Thoracic aorta (tissue), 2 donors: ENCODE data around the gene RUFY3. TPM values are rescaled to one million over a fixed set of nuclear protein-coding genes. Genes with fewer than 3 reads are reported as not detected.

ENCODE experiments used
- ATAC-seq: fragments of 150-250 bp; one replicate; pipeline ENCODE4 v1.8.0; 2017; ENCODE audit warnings: low read depth; ENCODE audit not compliant: insufficient number of reproducible peaks, low FRiP score
- DNase-seq: peaks from one replicate; pipeline ENCODE4 v3.0.0-alpha.2; 2020; ENCODE audit warnings: low spot score
- H3K27ac ChIP-seq, 2 donors: fragments of 200-600 bp; sonication (generic); 1 replicate in 1 of 2; 2 replicates in 1 of 2; pipeline ENCODE4 v1.5.1; 2016; ENCODE audit warnings: mild to moderate bottlenecking in 2 of 2, moderate library complexity in 2 of 2
- H3K27me3 ChIP-seq: fragments of 200-600 bp; sonication (generic); replicated peaks from 2 replicates; pipeline ENCODE4 v1.6.0; 2016; ENCODE audit warnings: mild to moderate bottlenecking; ENCODE audit not compliant: insufficient read depth
- H3K36me3 ChIP-seq: fragments of 200-600 bp; sonication (generic); one replicate; pipeline ENCODE4 v1.5.1; 2016
- H3K4me1 ChIP-seq, 2 donors: fragments of 200-600 bp; sonication (generic); 1 replicate in 1 of 2; 2 replicates in 1 of 2; pipeline versions ENCODE4 v1.5.1 to v1.6.0; 2016; ENCODE audit warnings: low read depth in 2 of 2, mild to moderate bottlenecking in 1 of 2; ENCODE audit not compliant: control insufficient read depth in 1 of 2
- H3K4me3 ChIP-seq: fragments of 200-600 bp; sonication (generic); 2 replicates; pipeline ENCODE4 v1.5.1; 2016; ENCODE audit warnings: mild to moderate bottlenecking
- H3K9me3 ChIP-seq: fragments of 200-600 bp; sonication (generic); 2 replicates; pipeline ENCODE4 v1.5.1; 2016
- total RNA-seq, 2 donors: library from RNA; depleted of rRNA; stranded (reverse); fragments of >200 nt; gene quantifications; one replicate each; pipeline versions ENCODE4 v1.1.0 to v1.2.3, GENCODE V29; 2016
- TF ChIP-seq, protein P1 (sequence below): fragments of 200-600 bp; sonication (generic); IDR thresholded peaks from one replicate; pipeline ENCODE4 v1.5.1; 2019; ENCODE audit warnings: antibody characterized with exemption

RUFY3 gene
- total RNA-seq, 2 donors from 2014 or later, result 72.7 to 100.0 TPM

DNA sequence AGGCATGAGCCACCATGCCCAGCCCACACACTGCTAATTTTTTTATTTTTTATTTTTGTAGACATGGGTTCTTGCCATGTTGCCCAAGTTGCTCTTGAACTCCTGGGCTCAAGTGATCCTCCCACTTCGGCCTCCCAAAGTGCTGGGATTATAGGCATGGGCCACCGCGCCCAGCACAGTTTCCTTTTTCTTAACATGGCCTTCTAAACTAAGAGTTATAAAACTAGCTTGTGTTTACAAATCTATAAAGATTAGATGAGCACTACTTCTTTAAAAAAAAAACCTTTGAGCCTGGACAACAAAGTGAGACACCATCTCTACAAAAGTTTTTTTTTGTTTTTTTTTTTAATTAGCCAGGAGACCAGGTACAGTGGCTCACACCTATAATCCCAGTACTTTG lies 107.3 kb downstream of the RUFY3 start:
- TF ChIP-seq, protein P1, sequence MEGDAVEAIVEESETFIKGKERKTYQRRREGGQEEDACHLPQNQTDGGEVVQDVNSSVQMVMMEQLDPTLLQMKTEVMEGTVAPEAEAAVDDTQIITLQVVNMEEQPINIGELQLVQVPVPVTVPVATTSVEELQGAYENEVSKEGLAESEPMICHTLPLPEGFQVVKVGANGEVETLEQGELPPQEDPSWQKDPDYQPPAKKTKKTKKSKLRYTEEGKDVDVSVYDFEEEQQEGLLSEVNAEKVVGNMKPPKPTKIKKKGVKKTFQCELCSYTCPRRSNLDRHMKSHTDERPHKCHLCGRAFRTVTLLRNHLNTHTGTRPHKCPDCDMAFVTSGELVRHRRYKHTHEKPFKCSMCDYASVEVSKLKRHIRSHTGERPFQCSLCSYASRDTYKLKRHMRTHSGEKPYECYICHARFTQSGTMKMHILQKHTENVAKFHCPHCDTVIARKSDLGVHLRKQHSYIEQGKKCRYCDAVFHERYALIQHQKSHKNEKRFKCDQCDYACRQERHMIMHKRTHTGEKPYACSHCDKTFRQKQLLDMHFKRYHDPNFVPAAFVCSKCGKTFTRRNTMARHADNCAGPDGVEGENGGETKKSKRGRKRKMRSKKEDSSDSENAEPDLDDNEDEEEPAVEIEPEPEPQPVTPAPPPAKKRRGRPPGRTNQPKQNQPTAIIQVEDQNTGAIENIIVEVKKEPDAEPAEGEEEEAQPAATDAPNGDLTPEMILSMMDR, result no peak
- H3K27me3 ChIP-seq, result no peaks in the 10 kb centered on the region
- no peak for DNase-seq
- peaks cover 67% of the 10 kb centered on the region for H3K36me3 ChIP-seq
- ATAC-seq, result no peak
- H3K4me1 ChIP-seq, result peaks cover 0 to 4% of the 10 kb centered on the region in 2 donors
- H3K9me3 ChIP-seq, result no peaks in the 10 kb centered on the region
- H3K27ac ChIP-seq, result no peak overlapping the region
- no peak overlapping the region for H3K4me3 ChIP-seq

- Histone ChIP-seq H3K4me1 (peaks cover 0 to 4% of the 10 kb centered on the region in 2 donors), H3K9me3 (no peaks in the 10 kb centered on the region), H3K27me3 (no peaks in the 10 kb centered on the region), H3K27ac (no peak overlapping the region), H3K36me3 (peaks cover 64% of the 10 kb centered on the region), H3K4me3 (no peak overlapping the region)
- TF ChIP-seq, protein P1, result no peak
- ATAC-seq, result no peak
- DNase-seq, result no peak
Measured at GRCh38 chr4:70829492-70829891, 107.7 kb downstream of the RUFY3 start.

DNA sequence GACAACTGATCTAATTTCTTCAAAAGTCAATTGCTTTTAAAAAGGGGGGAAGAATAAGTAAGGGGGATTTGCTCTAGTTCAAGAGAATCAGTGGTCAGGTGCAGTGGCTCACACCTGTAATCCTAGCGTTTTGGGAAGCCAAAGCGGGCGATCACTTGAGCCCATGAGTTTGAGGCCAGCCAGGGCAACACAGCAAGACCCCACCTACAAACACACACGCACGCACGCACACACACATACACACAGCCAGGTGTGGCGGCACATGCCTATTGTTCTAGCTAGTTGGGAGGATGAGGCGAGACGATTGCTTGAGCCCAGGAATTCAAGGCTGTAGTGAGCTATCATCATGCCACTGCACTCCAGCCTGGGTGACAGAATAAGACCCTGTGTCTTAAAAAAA lies 108.3 kb downstream of the RUFY3 start:
- TF ChIP-seq, protein P1, result no peak
- ATAC-seq, result no peak
- no peak overlapping the region for H3K27ac ChIP-seq
- H3K4me3 ChIP-seq, result no peak overlapping the region
- no peaks in the 10 kb centered on the region for H3K27me3 ChIP-seq
- no peak for DNase-seq
- H3K4me1 ChIP-seq, result peaks cover 0 to 4% of the 10 kb centered on the region in 2 donors
- no peaks in the 10 kb centered on the region for H3K9me3 ChIP-seq
- peaks cover 64% of the 10 kb centered on the region for H3K36me3 ChIP-seq

DNA sequence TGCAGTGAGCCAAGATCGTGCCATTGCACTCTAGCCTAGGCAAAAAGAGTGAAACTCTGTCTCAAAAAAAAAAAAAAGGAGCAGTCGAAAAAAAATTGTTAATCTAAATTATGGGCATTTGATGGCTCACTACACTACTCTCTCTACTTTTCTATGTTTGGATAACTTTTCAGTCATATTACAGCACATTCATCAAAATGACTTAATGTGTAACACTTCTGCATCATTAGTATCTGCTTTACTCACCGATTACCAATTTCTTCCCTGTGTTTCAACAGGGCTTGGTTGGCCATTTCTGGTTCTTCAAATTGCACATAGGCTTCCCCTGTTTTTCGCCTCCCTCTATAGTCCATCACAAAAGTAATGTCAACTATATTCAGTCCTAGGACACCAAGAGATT lies 109.5 kb downstream of the RUFY3 start:
- DNase-seq, result no peak
- H3K9me3 ChIP-seq, result no peaks in the 10 kb centered on the region
- H3K4me3 ChIP-seq, result no peak overlapping the region
- TF ChIP-seq, protein P1, result no peak
- H3K4me1 ChIP-seq, result peaks cover 2 to 10% of the 10 kb centered on the region in 2 donors
- no peak for ATAC-seq
- no peak overlapping the region for H3K27ac ChIP-seq
- H3K36me3 ChIP-seq, result peaks cover 54% of the 10 kb centered on the region
- no peaks in the 10 kb centered on the region for H3K27me3 ChIP-seq

GRCh38 chr4:70833675-70834074 lies 111.9 kb downstream of the RUFY3 start:
- Histone ChIP-seq H3K36me3 (peaks cover 48% of the 10 kb centered on the region), H3K4me1 (peaks cover 25 to 30% of the 10 kb centered on the region in 2 donors), H3K4me3 (no peak overlapping the region), H3K27ac (no peak overlapping the region), H3K9me3 (no peaks in the 10 kb centered on the region), H3K27me3 (no peaks in the 10 kb centered on the region)
- TF ChIP-seq, protein P1, result no peak
- ATAC-seq (no peak), DNase-seq (no peak)
